ENCODE measurements around the gene DLEC1. TPM values are rescaled to one million over a fixed set of nuclear protein-coding genes. Genes with fewer than 3 reads are reported as not detected.
"Not testable (repeated sequence)": the region's sequence is repeated elsewhere in the genome, so short reads cannot be mapped to it uniquely, and the experiment has no call there.

Gene DLEC1
- total RNA-seq, 4 donors from 2014 or later = 3.7 to 96.0 (median 7.1) TPM

GRCh38 chr3:38067508-38068233 is 28.7 kb downstream of the DLEC1 start:
- Histone ChIP-seq H3K4me1 (no peaks in the 10 kb centered on the region), H3K9me3 (no peaks in the 10 kb centered on the region), H3K36me3 (no peaks in the 10 kb centered on the region), H3K27ac (no peak overlapping the region), H3K4me3 (no peak overlapping the region), H3K27me3 (no peaks in the 10 kb centered on the region)
- TF ChIP-seq EP300 (IDR thresholded peaks at IDR 0.05) = no peak
- TF ChIP-seq CTCF (IDR thresholded peaks at IDR 0.05) = no peak
- TF ChIP-seq POLR2A (IDR thresholded peaks at IDR 0.05) = no peak
- WGBS, 2 donors = 92% methylated on average over 6 of the region's 6 CpGs
- no peak for DNase-seq (ENCODE audit: low spot score in 2 of 2)

GRCh38 chr3:38070013-38070412 is 31.0 kb downstream of the DLEC1 start:
- Histone ChIP-seq H3K36me3 (no peaks in the 10 kb centered on the region), H3K27ac (no peak overlapping the region), H3K9me3 (no peaks in the 10 kb centered on the region), H3K4me1 (no peaks in the 10 kb centered on the region), H3K27me3 (no peaks in the 10 kb centered on the region), H3K4me3 (no peak overlapping the region)
- 46 to 81% methylated on average over 2 of the region's 2 CpGs for WGBS, 2 donors
- TF ChIP-seq CTCF (IDR thresholded peaks at IDR 0.05) = no peak
- no peak for TF ChIP-seq EP300 (IDR thresholded peaks at IDR 0.05)
- no peak for TF ChIP-seq POLR2A (IDR thresholded peaks at IDR 0.05)
- DNase-seq (ENCODE audit: low spot score in 2 of 2) = no peak

GRCh38 chr3:38077073-38077472 is 38.1 kb downstream of the DLEC1 start:
- WGBS, 2 donors = 34 to 58% methylated on average over 3 of the region's 3 CpGs
- not testable (repeated sequence) for H3K4me1 ChIP-seq; H3K27ac ChIP-seq; H3K9me3 ChIP-seq; H3K36me3 ChIP-seq; H3K27me3 ChIP-seq; DNase-seq (ENCODE audit: low spot score in 2 of 2); H3K4me3 ChIP-seq

- peaks cover 0 to 33% (median 1%) of the 10 kb centered on the region in 4 donors for H3K9me3 ChIP-seq
- H3K27ac ChIP-seq; H3K27me3 ChIP-seq; H3K4me1 ChIP-seq; H3K4me3 ChIP-seq; H3K36me3 ChIP-seq; DNase-seq (ENCODE audit: low spot score in 2 of 2): not testable (repeated sequence)
- 92 to 94% methylated on average over 9 to 12 of the region's 16 CpGs for WGBS, 2 donors
Observed at GRCh38 chr3:38082296-38082695, 43.3 kb downstream of the DLEC1 start.

- not testable (repeated sequence) for H3K36me3 ChIP-seq; H3K4me1 ChIP-seq; H3K27ac ChIP-seq; H3K4me3 ChIP-seq; DNase-seq (ENCODE audit: low spot score in 2 of 2); H3K27me3 ChIP-seq
- peaks cover 0 to 33% (median 1%) of the 10 kb centered on the region in 4 donors for H3K9me3 ChIP-seq
- WGBS, 2 donors = 60% methylated on average over 1 of the region's 1 CpG; no CpG with 5 or more reads in 1 of the 2 donors
Observed at GRCh38 chr3:38083254-38083653, 44.2 kb downstream of the DLEC1 start.

GRCh38 chr3:38083871-38084333 is 44.9 kb downstream of the DLEC1 start:
- H3K36me3 ChIP-seq = no peaks in the 10 kb centered on the region
- no peaks in the 10 kb centered on the region for H3K4me1 ChIP-seq
- peaks cover 0 to 33% (median 1%) of the 10 kb centered on the region in 4 donors for H3K9me3 ChIP-seq
- no peak for DNase-seq (ENCODE audit: low spot score in 2 of 2)
- H3K27me3 ChIP-seq = no peaks in the 10 kb centered on the region
- 92% methylated on average over 13 of the region's 13 CpGs for WGBS, 2 donors
- no peak overlapping the region for H3K27ac ChIP-seq
- TF ChIP-seq CTCF (IDR thresholded peaks at IDR 0.05) (no peak), EP300 (IDR thresholded peaks at IDR 0.05) (no peak)
- no peak overlapping the region for H3K4me3 ChIP-seq

Measured in tibial nerve (tissue), 4 donors.